Ectodermal cell (in vitro differentiated cells): ENCODE data around the gene ZFAND3.

ENCODE experiments used
- H3K27ac ChIP-seq: 2 replicates; pipeline ENCODE4 v1.7.0; 2013; ENCODE audit warnings: mild to moderate bottlenecking, low read depth, low read length; ENCODE audit not compliant: insufficient read depth, poor library complexity, severe bottlenecking
- H3K27me3 ChIP-seq: 2 replicates; pipeline ENCODE4 v1.7.0; 2013; ENCODE audit warnings: mild to moderate bottlenecking, low read length; ENCODE audit not compliant: insufficient read depth, control insufficient read depth, poor library complexity, severe bottlenecking
- H3K36me3 ChIP-seq: one replicate; pipeline ENCODE4 v1.7.0; 2013; ENCODE audit warnings: low read length; ENCODE audit not compliant: control insufficient read depth, insufficient read depth
- H3K4me1 ChIP-seq: one replicate; pipeline ENCODE4 v1.7.0; 2013; ENCODE audit warnings: low read length; ENCODE audit not compliant: control insufficient read depth, insufficient read depth
- H3K4me3 ChIP-seq: 2 replicates; pipeline ENCODE4 v1.7.0; 2013; ENCODE audit warnings: low read depth, low read length, control low read depth; ENCODE audit not compliant: insufficient read depth
- H3K9me3 ChIP-seq: 2 replicates; pipeline ENCODE4 v1.7.0; 2013; ENCODE audit warnings: mild to moderate bottlenecking, low read length, moderate library complexity; ENCODE audit not compliant: control insufficient read depth
- WGBS, 2 experiments: methylation state at CpG; one replicate each; pipeline ENCODE4 v1.1.7; 2013; ENCODE audit warnings: missing lambda C conversion rate in 2 of 2; 5-methylcytosine and 5-hydroxymethylcytosine counted together

Gene ZFAND3

GRCh38 chr6:37826188-37826587 lies 6.7 kb downstream of the ZFAND3 start:
- H3K9me3 ChIP-seq: no peaks in the 10 kb centered on the region
- peaks cover 14% of the 10 kb centered on the region for H3K4me1 ChIP-seq
- H3K27me3 ChIP-seq: no peaks in the 10 kb centered on the region
- H3K36me3 ChIP-seq: no peaks in the 10 kb centered on the region
- WGBS, 2 experiments: 92 to 97% methylated on average over 6 of the region's 6 CpGs
- no peak overlapping the region for H3K4me3 ChIP-seq
- H3K27ac ChIP-seq: no peak overlapping the region

GRCh38 chr6:37826993-37827392 lies 7.5 kb downstream of the ZFAND3 start:
- Histone ChIP-seq H3K27ac (no peak overlapping the region), H3K4me3 (no peak overlapping the region), H3K4me1 (peaks cover 11% of the 10 kb centered on the region), H3K27me3 (no peaks in the 10 kb centered on the region), H3K9me3 (no peaks in the 10 kb centered on the region), H3K36me3 (no peaks in the 10 kb centered on the region)
- 89 to 100% methylated on average over 2 of the region's 2 CpGs for WGBS, 2 experiments

GRCh38 chr6:37827603-37828265 lies 8.2 kb downstream of the ZFAND3 start:
- H3K9me3 ChIP-seq: no peaks in the 10 kb centered on the region
- 93 to 94% methylated on average over 4 of the region's 4 CpGs for WGBS, 2 experiments
- H3K4me3 ChIP-seq: no peak overlapping the region
- no peaks in the 10 kb centered on the region for H3K36me3 ChIP-seq
- peaks cover 10% of the 10 kb centered on the region for H3K4me1 ChIP-seq
- H3K27me3 ChIP-seq: no peaks in the 10 kb centered on the region
- H3K27ac ChIP-seq: no peak overlapping the region

GRCh38 chr6:37830225-37830624 lies 10.7 kb downstream of the ZFAND3 start:
- H3K36me3 ChIP-seq: peaks cover 4% of the 10 kb centered on the region
- no peaks in the 10 kb centered on the region for H3K9me3 ChIP-seq
- H3K27me3 ChIP-seq: no peaks in the 10 kb centered on the region
- H3K4me3 ChIP-seq: no peak overlapping the region
- H3K27ac ChIP-seq: no peak overlapping the region
- H3K4me1 ChIP-seq: peaks cover 4% of the 10 kb centered on the region
- WGBS, 2 experiments: 89 to 91% methylated on average over 2 of the region's 2 CpGs

- Histone ChIP-seq H3K27ac (no peak overlapping the region), H3K36me3 (peaks cover 4% of the 10 kb centered on the region), H3K4me3 (no peak overlapping the region), H3K4me1 (peaks cover 4% of the 10 kb centered on the region), H3K9me3 (no peaks in the 10 kb centered on the region), H3K27me3 (no peaks in the 10 kb centered on the region)
- 94 to 95% methylated on average over 4 of the region's 4 CpGs for WGBS, 2 experiments
These were observed 11.9 kb downstream of the ZFAND3 start for GRCh38 chr6:37831457-37831856.

GRCh38 chr6:37835923-37836322 lies 16.4 kb downstream of the ZFAND3 start:
- Histone ChIP-seq H3K27ac (no peak overlapping the region), H3K36me3 (peaks cover 4% of the 10 kb centered on the region), H3K4me3 (no peak overlapping the region), H3K4me1 (peaks cover 4% of the 10 kb centered on the region), H3K9me3 (no peaks in the 10 kb centered on the region), H3K27me3 (no peaks in the 10 kb centered on the region)
- 85 to 90% methylated on average over 2 of the region's 2 CpGs for WGBS, 2 experiments

- Histone ChIP-seq H3K36me3 (peaks cover 4% of the 10 kb centered on the region), H3K9me3 (no peaks in the 10 kb centered on the region), H3K27me3 (no peaks in the 10 kb centered on the region), H3K4me3 (no peak overlapping the region), H3K27ac (no peak overlapping the region), H3K4me1 (no peaks in the 10 kb centered on the region)
- 87 to 88% methylated on average over 2 to 3 of the region's 3 CpGs for WGBS, 2 experiments
These were observed 18.8 kb downstream of the ZFAND3 start for GRCh38 chr6:37838219-37838921.

GRCh38 chr6:37840143-37840939 lies 20.8 kb downstream of the ZFAND3 start:
- Histone ChIP-seq H3K27ac (no peak overlapping the region), H3K36me3 (no peaks in the 10 kb centered on the region), H3K4me3 (no peak overlapping the region), H3K27me3 (no peaks in the 10 kb centered on the region), H3K9me3 (no peaks in the 10 kb centered on the region), H3K4me1 (no peaks in the 10 kb centered on the region)
- 93 to 95% methylated on average over 8 of the region's 8 CpGs for WGBS, 2 experiments

GRCh38 chr6:37840940-37841300 lies 21.4 kb downstream of the ZFAND3 start:
- no peaks in the 10 kb centered on the region for H3K27me3 ChIP-seq

More at GRCh38 chr6:37840940-37841300, 21.4 kb downstream of the ZFAND3 start:
- H3K4me3 ChIP-seq: no peak overlapping the region
- 100% methylated on average over 1 of the region's 1 CpG; no CpG with 5 or more reads in 1 of the 2 experiments for WGBS, 2 experiments
- H3K36me3 ChIP-seq: no peaks in the 10 kb centered on the region
- H3K4me1 ChIP-seq: no peaks in the 10 kb centered on the region
- no peaks in the 10 kb centered on the region for H3K9me3 ChIP-seq
- H3K27ac ChIP-seq: no peak overlapping the region
